ENCODE measurements around the gene VPS37C. TPM values are rescaled to one million over a fixed set of nuclear protein-coding genes. Genes with fewer than 3 reads are reported as not detected.
A peak's percentile ranks its signal among the peaks of the same experiment; 100 is the strongest.

The VPS37C gene
- total RNA-seq, 1 donor from 2014 or later, result 28.1 TPM

DNA sequence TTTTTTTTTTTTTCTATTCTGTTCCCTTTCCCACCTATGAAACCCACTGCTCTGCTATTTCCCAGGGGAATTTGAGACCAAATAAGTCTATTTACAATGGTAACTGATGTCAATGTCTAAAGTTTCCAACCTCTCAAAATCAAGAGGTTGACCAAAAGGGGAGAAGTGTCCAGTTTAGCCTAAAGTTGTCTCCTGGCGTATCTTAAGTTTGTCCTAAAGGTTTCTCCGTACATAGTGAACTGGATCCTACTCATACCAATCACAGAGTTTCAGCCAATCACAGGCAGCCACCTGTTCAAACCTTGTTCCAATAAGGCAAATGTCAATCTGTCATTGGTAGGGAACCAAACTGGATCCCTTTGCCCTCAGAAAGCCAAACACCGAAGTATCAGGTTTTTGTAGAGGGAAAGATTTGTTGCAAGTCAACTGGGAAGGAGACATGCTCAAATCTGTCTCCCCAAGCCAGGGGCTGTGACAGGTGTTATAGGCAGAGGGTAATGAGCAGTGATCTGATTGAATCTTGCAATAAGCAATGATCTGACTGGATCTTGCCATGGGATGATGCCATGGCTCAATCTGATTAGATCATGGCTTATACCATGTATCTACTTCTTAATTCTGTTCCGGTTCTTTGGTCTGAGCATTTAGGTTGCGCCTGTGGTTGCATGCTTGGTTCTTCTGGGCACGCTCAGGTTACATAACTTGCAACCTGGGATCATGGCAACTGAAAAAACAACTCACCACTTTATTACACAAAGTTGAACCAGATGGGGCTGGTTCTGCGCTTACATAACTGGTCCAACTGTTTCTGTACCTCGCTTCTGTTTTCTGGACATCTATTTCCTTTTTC, 1.1 kb upstream of the VPS37C start:
- no peaks in the 10 kb centered on the region for H3K27me3 Mint-ChIP-seq
- no peak for DNase-seq (ENCODE audit: low spot score, unreplicated experiment)
- TF ChIP-seq, protein P1, sequence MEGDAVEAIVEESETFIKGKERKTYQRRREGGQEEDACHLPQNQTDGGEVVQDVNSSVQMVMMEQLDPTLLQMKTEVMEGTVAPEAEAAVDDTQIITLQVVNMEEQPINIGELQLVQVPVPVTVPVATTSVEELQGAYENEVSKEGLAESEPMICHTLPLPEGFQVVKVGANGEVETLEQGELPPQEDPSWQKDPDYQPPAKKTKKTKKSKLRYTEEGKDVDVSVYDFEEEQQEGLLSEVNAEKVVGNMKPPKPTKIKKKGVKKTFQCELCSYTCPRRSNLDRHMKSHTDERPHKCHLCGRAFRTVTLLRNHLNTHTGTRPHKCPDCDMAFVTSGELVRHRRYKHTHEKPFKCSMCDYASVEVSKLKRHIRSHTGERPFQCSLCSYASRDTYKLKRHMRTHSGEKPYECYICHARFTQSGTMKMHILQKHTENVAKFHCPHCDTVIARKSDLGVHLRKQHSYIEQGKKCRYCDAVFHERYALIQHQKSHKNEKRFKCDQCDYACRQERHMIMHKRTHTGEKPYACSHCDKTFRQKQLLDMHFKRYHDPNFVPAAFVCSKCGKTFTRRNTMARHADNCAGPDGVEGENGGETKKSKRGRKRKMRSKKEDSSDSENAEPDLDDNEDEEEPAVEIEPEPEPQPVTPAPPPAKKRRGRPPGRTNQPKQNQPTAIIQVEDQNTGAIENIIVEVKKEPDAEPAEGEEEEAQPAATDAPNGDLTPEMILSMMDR (IDR thresholded peaks at IDR 0.05; ENCODE audit: unreplicated experiment), result no peak

DNA sequence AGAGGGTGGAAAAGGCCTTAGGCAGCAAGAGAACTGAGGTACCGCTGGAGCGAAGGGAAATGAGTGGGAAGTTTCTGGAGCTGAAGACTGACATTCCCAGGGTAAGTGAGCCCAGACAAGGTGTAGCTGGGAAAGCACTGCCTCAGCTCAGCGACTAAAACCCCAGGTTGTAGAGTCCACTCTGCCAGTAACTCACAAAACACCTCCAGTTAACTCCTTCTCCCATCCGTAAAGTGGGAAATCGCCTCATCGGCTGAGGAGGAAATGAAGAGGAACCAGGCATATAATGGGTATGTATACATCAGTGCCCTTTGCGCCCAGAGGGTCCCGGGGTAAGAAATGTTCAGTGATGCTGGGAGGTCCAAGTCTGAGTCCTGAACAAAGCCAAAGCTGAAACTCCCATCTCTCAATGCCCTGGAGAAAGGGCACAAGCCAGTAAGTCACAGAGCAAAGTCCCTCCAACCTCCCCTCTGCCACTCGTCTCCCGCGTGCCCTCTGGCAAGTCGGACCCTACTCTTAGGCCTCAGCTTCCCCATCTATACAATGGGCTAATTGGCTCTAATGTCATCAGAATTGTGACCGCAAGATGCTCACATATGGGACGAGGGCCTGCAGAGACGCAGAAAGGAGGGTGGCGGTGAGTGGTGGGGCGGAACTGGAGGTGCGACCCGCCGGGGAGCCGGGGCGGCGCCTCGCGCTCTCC, 588 bp downstream of the VPS37C start:
- Mint-ChIP-seq H3K9me3 (ENCODE audit: low read depth) (no peaks in the 10 kb centered on the region), H3K27ac (peak overlapping the region; percentile 88), H3K4me3 (ENCODE audit: low read depth) (peak overlapping the region; percentile 83), H3K4me1 (ENCODE audit: low read depth) (peaks cover 42% of the 10 kb centered on the region), H3K36me3 (ENCODE audit: insufficient read depth) (peaks cover 8% of the 10 kb centered on the region), H3K27me3 (no peaks in the 10 kb centered on the region)
- TF ChIP-seq, protein P1 (IDR thresholded peaks at IDR 0.05; ENCODE audit: unreplicated experiment), result no peak
- DNase-seq (ENCODE audit: low spot score, unreplicated experiment), result no peak

More for the DNA sequence above, 1.1 kb upstream of the VPS37C start:
- peaks cover 42% of the 10 kb centered on the region for H3K4me1 Mint-ChIP-seq (ENCODE audit: low read depth)
- H3K36me3 Mint-ChIP-seq (ENCODE audit: insufficient read depth), result peaks cover 1% of the 10 kb centered on the region
- peak overlapping the region; percentile 95 for H3K27ac Mint-ChIP-seq
- peak overlapping the region; percentile 85 for H3K4me3 Mint-ChIP-seq (ENCODE audit: low read depth)
- H3K9me3 Mint-ChIP-seq (ENCODE audit: low read depth), result no peaks in the 10 kb centered on the region

DNA sequence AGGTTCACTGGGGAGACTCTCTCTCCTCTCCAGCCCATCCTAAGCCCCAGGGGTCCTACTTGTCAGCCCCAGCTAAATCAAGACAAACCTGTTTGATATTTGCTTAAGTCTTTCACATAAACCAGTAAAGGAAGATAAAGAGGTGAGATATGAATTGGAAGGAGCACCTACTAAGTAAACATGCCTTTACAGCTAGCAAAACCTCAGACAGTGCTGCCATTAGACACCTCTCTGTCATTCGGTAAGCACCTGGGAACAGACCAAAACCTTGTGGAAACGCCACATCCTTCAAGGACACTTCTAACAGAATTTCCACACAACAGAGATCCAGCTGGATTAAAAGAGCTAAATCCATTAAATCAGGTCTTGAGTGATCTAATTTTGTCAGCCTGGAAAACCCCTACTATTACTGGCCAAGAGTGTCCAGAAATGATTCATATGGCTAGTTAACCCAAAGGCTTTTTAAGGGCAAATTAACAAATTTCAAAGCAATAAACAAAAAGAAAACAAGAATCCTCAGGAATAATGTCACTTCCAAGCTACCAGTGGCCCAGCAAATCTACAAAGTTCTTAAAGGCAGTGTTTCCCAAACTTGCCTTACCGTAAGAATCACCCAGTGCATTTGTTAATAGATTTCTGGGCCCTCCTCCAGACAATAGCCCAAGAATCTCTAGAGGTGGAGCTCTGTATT, 2.4 kb downstream of the VPS37C start:
- TF ChIP-seq, protein P1 (IDR thresholded peaks at IDR 0.05; ENCODE audit: unreplicated experiment), result no peak
- Mint-ChIP-seq H3K9me3 (ENCODE audit: low read depth) (peaks cover 13% of the 10 kb centered on the region), H3K27ac (peak overlapping the region; percentile 60), H3K4me1 (ENCODE audit: low read depth) (peaks cover 30% of the 10 kb centered on the region), H3K27me3 (no peaks in the 10 kb centered on the region), H3K4me3 (ENCODE audit: low read depth) (peak overlapping the region; percentile 54), H3K36me3 (ENCODE audit: insufficient read depth) (peaks cover 20% of the 10 kb centered on the region)
- no peak for DNase-seq (ENCODE audit: low spot score, unreplicated experiment)

DNA sequence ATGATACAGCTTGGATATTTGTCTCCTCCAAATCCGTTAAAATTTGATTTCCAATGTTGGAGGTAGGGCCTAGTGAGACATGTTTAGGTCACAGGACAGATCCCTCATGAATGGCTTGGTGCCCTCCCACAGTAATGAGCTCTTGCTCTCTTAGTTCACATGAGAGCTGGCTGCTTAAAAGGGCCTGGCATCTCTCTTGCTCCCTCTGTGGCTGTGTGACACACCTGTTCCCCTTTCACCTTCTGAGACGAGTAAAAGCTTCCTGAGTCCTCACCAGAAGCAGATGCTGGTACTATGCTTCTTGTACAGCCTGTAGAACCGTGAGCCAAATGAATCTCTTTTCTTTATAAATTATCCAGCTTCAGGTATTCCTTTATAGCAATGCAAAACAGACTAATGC, 3.5 kb downstream of the VPS37C start:
- H3K27me3 Mint-ChIP-seq, result no peaks in the 10 kb centered on the region
- no peak overlapping the region for H3K27ac Mint-ChIP-seq
- peaks cover 13% of the 10 kb centered on the region for H3K9me3 Mint-ChIP-seq (ENCODE audit: low read depth)
- peaks cover 20% of the 10 kb centered on the region for H3K36me3 Mint-ChIP-seq (ENCODE audit: insufficient read depth)
- no peak overlapping the region for H3K4me3 Mint-ChIP-seq (ENCODE audit: low read depth)
- no peak for DNase-seq (ENCODE audit: low spot score, unreplicated experiment)
- TF ChIP-seq, protein P1 (IDR thresholded peaks at IDR 0.05; ENCODE audit: unreplicated experiment), result no peak
- peaks cover 39% of the 10 kb centered on the region for H3K4me1 Mint-ChIP-seq (ENCODE audit: low read depth)

DNA sequence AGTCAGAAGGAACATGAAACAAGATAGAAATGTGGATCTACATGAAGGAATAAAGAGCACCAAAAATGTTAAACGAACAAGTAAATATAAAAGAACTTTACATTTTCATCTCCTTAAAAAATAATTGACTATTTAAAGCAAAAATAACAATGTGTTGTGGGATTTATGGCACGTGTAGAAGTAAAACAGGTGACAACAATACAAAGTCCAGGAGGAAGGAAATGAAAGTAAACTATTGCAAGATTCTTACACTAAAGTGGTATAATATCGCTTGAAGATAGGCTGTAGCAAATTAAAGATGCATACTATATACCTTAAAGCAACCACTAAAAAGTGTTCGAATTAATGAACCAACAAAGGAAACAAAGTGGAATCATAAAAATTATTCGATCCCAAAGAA, 5.5 kb downstream of the VPS37C start:
- TF ChIP-seq, protein P1 (IDR thresholded peaks at IDR 0.05; ENCODE audit: unreplicated experiment), result no peak
- DNase-seq (ENCODE audit: low spot score, unreplicated experiment), result no peak
- no peak overlapping the region for H3K27ac Mint-ChIP-seq
- H3K36me3 Mint-ChIP-seq (ENCODE audit: insufficient read depth), result peaks cover 20% of the 10 kb centered on the region
- peaks cover 13% of the 10 kb centered on the region for H3K9me3 Mint-ChIP-seq (ENCODE audit: low read depth)
- H3K27me3 Mint-ChIP-seq, result no peaks in the 10 kb centered on the region
- no peak overlapping the region for H3K4me3 Mint-ChIP-seq (ENCODE audit: low read depth)
- H3K4me1 Mint-ChIP-seq (ENCODE audit: low read depth), result peaks cover 53% of the 10 kb centered on the region

All from progenitor cell of endocrine pancreas (in vitro differentiated cells).